Fibroblast of skin of back (primary cell): ENCODE data around the gene C1QTNF4.

Experiments used
- DNase-seq: peaks from one replicate; pipeline ENCODE4 v3.0.0-alpha.2; 2013

C1QTNF4 gene

DNA sequence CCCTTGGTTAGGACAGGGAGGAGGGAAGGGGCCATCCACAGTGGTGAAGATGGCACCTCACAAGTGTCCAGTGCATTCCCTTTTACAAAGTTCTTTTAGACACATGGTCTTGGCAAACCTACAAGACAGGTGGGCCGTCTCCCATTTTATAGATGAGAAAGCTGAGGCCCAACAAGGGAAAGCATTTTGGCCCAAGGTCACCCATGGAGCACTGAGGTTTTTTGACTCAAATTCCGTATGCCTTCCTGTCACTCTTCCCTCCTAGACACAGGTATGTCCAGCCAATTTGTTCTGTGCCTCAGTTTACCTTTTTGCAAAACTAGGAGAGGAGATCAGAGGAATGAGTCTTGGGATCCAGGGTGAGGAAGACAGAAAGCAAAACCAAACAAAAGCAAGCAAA, 1.2 kb downstream of the C1QTNF4 start:
- DNase-seq, result no peak

- DNase-seq, result no peak
These were observed 2.0 kb downstream of the C1QTNF4 start for GRCh38 chr11:47592251-47592650.

- DNase-seq, result no peak
These were observed 2.4 kb downstream of the C1QTNF4 start for GRCh38 chr11:47591764-47592163.

GRCh38 chr11:47589977-47590861, 4.0 kb downstream of the C1QTNF4 start:
- DNase-seq, result peak; percentile 28

GRCh38 chr11:47589584-47589976, 4.6 kb downstream of the C1QTNF4 start:
- no peak for DNase-seq

- DNase-seq, result no peak
These were observed 5.1 kb downstream of the C1QTNF4 start for GRCh38 chr11:47589118-47589517.

DNA sequence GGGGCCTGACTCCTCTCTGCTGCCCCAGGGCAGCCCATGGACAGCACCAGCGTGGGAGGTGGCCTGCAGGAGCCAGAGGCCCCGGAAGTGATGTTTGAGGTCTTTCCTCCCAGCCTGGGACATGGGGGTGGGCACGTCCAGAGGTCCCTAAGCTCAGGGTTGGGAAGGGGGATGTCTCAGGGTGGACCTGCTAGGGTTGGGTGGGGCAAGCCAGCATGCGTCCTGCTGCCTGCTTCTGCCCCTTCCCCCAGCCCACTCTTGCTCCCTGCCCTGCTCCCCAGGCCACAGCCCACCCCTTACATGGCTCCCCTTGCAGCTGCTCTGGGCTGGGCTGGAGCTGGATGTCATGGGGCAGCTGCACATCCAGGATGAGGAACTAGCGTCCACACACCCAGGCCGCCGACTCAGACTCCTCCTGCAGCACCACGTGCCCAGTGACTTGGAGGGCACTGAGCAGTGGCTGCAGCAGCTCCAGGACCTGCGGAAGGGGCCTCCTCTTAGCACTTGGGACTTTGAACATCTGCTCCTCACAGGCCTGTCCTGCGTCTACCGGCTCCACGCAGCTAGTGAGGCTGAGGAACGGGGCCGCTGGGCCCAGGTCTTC, 6.4 kb downstream of the C1QTNF4 start:
- DNase-seq, result no peak

DNA sequence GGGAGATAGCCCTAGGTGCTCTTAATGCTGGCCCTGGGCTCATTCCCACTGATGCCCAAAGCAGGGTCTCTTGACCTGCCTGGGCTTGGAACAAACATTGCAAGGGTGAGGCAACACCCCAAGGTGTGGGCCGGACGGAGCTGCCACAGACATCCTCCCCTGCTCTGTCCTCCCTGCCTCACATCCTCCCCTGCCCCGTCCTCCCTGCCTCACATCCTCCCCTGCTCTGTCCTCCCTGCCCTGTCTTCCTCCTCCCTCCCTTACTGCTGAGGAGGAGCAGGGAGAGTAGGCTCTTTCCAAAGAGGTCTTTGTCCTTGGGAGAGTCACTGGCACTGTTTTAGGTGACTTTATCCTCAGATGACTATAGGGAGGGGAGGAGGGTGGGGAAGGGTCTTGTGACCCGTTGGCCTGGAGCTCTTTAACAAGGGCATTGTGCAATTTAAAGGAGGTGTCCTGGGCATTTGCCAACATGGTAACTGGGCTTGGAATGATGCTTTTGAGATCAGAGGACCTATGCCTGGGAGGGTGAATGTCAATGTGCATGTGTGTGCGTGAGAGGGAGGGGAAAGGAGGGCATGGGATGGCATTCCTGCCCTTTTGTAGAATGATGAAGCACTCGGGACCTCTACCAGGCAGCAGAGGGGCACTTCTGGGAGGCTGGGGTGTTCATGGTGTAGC, 7.0 kb downstream of the C1QTNF4 start:
- no peak for DNase-seq

DNA sequence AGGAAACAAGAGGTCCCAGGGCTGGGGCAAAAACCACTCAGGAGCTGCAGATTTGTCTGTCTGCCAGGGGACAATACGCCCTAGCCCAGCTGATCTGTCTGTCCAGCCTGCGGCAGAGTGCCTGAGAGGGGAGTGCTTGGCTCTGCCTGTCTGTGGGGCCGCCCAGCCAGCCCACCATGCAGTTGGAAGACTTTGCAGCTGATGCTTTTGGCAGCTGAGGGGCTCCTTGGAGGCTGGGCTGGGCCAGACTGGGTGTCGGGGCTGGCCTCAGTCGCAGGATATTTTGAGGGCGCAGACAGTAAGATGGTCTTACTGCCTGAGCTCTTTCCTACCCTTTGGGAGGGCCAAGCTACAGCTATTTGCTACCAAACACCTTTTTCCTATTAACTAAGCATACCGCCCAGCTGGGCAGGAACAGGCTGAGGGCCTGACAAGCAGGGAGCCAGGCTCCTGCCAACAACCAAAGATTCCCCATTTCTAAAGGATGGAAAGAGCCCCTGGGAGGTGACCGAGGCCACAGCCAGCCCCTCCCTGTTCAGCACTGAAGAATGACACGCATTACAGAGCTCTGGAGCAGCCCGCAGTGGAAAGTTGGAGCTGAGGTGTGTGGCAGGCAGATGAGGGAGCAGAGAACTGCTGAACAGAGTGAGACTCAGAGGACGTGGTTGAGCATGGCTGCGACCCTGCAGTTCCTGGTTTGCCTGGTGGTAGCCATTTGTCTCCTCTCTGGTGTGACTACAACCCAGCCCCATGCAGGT, 7.9 kb downstream of the C1QTNF4 start, which contains the start of gene FAM180B:
Gene FAM180B (plus strand): TSS at position 581 of the 758 bp plus-strand sequence. CDS start 91 bp downstream, at position 672.
- no peak for DNase-seq

GRCh38 chr11:47583844-47584243, 10.4 kb downstream of the C1QTNF4 start:
- DNase-seq, result no peak

- DNase-seq, result peak; percentile 86
These were observed 15.4 kb downstream of the C1QTNF4 start, which contains the start of the genes KBTBD4 and NDUFS3 for GRCh38 chr11:47578524-47579494. TSS of gene KBTBD4 (minus strand) at chr11:47578970. CDS start at chr11:47578951, 19 bp downstream. TSS of gene NDUFS3 (plus strand) at chr11:47579074. CDS start at chr11:47579092, 18 bp downstream.

DNA sequence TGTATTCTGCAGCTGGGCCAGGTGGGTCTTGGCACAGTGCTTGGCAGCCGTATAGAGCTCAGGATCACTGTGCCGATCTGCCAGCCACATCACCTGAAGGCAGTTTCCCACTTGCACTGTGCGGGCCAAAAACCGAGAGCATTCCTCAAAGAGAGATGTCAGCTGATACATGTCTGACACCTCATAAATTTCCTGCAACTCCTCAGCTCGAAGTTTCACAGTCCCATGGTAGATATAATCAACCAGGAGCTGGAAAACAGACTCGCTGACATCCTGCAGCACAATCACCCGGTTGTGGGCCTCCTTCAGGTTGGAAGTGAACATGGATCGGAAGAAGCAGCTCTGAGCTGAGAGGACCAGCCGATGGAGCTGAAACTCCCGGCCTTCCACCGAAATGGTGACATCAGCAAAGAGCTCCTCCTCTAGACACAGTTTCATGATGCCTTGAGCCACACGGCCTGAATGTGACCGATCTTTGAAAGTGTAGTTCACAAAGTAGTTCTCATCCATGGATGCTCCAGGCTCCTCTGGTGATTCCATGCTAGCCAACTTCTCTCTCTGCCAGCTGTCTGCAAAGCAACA, 16.7 kb downstream of the C1QTNF4 start:
- DNase-seq, result no peak

DNA sequence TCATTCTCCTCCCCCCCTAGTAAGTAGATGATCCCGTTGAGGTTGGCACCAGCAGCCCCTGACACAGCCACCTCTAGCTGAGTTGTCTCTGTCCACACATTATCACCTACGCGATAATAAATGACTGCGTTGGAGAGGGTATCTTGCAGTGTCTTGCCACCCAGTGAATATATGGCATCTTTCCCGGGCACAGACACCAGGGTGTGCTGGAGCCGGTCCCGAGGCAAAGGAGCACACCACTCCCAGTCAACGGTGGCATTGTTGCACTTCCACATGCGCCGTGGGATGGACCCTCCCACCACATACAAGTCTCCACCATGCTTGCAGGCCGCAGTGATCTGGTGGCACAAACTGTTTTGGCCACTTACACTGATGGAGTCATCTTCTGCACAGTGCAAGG, 20.9 kb downstream of the C1QTNF4 start:
- no peak for DNase-seq

- no peak for DNase-seq
These were observed 21.4 kb downstream of the C1QTNF4 start for GRCh38 chr11:47572715-47573255.

DNA sequence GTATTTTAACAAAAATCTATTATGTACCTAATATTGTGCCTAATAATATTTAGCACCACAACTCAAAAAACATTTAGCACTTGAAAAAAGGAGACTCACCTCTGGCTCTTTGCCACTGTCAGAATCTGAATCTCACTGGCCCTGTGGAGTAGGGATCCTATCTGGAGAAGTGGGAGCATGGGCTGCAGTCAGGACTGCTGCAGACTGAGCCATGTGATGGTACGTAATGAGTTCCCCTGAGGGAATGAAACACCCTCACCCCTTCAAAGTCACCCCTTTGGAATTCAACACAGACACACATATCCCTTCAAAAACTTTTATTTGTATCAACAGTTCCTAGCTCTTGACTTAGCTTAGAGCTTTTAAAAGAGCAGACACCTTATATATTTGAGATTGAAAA, 22.3 kb downstream of the C1QTNF4 start:
- DNase-seq, result peak; percentile 63

GRCh38 chr11:47571357-47571729, 22.9 kb downstream of the C1QTNF4 start:
- no peak for DNase-seq

DNA sequence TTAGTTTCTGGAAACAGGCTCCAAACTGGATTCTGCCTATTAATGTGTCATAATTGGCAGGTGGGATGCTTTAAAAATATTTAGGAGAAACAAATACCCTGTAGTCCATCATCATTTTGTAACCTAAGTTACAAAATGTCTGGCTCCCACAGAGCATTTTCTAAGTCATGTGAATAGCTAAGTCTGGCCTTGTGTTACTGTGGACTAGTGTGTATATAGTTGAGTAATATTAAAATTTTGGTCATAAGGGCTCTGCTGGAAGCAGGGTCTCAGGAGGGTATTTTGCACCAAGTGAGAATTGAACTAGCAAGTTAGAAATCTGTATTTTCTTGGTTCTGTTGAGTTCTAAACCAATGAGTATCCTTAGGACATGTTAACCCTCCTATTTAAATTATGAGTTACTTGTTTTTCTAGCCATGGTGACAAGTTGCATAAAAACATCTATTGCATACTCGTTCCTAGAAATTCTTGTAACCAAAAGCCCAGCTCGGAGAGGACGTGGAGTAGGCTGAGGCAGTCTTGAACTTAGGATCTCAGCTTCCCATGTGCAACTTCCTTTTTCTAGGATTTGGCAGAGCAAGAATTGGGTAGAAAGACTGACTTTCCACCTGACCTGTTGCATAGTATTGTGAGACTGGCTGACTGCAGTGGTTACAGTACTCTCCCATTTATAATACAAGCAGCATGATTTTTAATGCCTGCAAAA, 23.4 kb downstream of the C1QTNF4 start:
- no peak for DNase-seq

DNA sequence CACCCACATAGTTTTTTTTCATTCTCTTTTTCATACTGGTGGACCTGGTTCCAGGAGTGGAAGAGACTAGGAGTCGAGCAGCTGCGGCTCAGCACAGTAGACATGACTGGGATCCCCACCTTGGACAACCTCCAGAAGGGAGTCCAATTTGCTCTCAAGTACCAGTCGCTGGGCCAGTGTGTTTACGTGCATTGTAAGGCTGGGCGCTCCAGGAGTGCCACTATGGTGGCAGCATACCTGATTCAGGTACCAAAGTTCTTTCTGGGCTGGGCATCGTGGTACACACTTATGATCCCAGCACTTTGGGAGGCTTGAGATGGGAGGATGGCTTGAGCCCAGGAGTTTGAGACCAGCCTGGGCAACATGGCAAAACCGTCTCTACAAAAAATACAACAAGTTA, 24.6 kb downstream of the C1QTNF4 start:
- DNase-seq, result no peak

- DNase-seq, result no peak
These were observed 28.0 kb downstream of the C1QTNF4 start for GRCh38 chr11:47566149-47566698.
